GF-D8 (cell line): Measurements from ENCODE around the gene GFOD1.
"Not testable (repeated sequence)": the region's sequence is repeated elsewhere in the genome, so short reads cannot be mapped to it uniquely, and the experiment has no call there.

Experiments used
- DNase-seq: peaks from one replicate; lab custom pipeline; 2025; lab: John Stamatoyannopoulos, UW

The GFOD1 gene

DNA sequence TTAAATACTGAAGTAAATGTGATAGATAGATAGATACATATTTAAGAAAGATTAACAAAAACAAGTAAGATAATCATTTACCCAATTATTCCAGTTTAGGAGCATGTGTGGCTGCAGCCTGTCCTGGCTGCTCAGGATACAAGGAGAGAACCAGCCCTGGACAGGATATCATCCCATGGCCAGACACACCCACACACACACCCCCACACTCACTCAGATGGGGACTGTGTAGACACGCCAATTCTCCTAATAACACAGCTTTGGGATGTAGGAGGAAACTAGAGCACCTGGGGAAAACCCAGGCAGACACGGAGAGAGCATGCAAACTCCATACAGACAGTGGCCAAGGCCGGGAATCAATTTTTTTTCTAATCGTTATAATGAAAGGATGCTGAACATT lies 45.6 kb downstream of the GFOD1 start:
- DNase-seq: no peak

DNA sequence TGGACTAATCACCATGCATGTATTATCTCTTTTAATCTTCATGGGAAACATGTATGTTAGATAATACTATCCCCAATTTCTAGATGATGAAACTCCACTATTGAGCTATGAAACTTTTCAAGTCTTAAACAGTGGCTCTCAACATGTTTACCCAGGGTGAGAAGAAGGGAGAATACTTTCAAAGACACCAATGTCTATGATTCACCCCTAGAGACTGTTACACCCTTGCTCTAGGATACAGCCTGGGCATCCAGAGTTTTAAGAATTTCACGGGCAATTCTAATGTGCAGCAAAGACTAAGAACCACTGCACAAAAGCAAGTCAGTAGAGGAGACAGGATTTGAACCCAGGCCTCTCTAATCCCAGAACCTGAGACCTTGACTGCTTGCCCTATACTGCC lies 47.8 kb downstream of the GFOD1 start:
- DNase-seq: no peak

DNA sequence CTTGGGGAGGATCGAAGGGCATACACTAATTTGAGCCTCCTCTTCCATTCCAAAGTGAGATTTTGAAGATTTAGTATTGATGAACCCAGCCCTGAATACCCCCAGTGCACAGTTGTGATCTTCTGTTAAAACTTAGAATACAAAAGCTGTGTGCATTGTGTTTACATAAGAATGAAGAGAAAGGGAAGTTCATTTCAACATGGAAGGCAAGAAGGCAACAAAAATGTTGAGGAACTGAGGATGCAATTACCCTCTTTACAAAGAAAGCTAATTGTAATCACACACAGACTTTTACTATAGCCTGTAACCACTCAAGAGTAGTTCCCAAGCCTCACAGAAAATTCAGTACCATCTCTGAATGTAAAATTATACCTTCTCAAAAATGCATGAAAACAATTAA lies 49.3 kb downstream of the GFOD1 start:
- DNase-seq: peak; percentile 11

DNA sequence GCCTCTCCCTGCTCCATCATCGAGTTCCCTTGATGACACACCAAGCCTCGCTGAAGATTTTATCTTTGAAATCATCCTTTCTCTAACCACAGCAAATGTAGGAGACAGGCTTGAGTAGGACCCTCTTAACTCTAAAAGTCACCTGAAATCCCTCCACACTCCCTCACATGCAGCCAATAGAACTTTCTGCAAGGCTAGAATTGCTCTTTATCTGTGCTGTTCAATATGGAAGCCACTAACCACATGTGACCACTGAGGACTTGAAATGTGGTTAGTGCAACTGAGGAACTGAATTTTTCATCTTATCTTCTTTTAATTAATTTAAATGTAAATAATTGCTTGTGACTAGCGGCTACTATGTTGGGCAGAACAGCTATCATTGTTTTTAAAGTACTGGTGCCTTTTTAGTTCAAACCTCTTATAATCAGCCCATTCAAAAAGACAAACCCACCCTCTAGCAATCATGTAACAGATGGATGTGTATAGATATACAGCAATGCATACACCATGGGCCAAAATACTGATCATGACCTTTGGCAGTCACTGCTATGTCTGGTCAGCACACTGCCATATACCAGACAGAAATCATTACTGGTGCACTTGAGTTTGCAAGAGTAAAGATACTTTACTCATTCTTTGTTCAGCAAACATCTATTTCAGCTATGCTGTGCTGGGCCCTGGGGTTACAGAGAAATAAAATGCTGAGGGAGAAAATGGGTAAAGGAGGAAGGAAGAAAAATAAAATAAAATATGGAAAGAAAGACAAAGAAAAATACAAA lies 50.0 kb downstream of the GFOD1 start:
- DNase-seq: no peak

DNA sequence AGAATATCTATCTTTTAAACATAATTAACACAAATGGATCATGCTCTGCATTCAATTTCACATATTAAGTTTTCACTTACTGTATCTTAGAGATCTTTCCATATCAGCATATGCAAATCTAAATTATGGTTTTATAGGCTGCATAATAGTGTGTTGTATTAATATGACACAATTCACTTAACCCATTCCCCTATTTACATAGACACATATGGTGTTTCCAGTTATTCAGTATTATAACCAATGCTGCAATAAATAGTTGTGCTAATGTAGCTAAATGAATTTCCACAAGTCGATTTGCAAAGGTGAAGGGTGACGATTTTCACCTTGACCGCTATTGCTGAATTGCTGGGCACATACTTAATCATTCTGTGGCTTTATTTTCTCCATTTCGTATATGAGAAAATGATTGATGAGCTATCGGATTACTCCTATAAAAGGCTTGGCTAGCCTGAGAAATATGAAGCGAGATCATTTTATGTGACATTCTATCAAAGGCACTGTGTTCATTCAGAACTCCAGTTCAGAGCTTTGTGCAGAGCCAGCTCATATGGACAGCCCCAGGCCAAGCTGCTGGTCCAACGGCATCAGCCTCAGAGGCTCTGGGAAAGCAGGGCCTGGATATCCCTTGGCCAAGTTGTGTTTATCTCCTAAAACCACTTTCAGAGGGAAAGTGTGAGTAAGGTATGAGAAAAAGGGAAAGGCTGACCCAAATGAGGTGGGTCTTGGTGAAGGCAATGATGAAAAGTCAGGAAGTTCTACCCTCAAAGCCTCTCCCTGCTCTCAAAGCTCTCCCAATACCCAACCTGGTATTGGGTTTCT lies 50.8 kb downstream of the GFOD1 start:
- DNase-seq: no peak

DNA sequence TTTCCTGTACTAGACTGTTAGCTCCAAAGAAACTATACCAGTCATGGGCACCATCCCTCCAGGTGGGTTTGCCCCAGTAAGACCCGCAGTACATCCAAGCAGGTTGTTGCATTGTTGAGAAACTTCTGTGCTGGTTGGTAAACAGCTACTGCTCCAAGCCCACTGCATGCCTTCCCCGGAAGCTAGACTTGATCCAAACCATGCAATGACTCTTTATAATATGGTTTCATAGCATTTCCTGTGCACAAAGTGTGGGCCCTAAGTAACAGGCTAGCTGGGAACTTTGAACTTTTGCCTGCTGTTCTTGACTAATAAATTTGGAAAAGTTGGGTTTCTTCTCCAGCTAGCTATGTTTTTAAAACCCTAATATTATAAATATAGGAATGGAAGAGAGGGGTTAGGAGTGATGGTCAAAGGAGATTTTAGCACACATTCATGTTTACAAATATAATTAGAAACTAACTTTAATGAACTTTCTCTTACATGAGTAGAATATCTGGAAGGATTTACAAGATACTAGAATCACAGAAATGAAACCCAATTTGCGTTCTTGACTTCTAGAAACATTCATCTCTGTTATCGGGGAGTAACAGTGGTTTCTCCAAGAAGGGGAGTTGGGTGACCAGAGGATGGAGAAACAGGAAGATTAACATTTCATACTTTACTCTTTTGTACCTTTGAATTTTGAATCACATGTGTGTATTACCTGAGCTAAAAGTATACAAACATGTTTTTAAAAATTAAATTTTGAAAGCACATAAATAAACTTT lies 51.7 kb downstream of the GFOD1 start:
- no peak for DNase-seq

DNA sequence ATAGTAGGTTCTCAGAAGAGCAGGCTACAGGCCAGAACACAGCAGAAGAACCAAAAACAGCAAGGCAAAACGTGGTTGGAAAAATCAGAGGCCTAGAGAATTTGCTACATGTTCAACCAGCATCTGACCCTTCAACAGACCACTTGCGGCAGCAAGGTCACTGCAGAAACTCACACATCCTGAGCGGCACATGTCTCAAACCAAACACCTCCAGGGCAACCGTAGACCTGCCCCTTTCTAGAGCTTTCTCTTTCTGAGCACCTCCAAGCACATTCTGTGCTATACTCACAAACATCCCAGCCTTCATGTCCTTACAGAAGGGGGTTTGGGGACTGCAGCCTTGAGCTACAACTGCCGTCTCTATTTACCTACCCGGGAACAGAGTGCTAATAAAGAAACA lies 52.6 kb downstream of the GFOD1 start:
- DNase-seq: no peak

DNA sequence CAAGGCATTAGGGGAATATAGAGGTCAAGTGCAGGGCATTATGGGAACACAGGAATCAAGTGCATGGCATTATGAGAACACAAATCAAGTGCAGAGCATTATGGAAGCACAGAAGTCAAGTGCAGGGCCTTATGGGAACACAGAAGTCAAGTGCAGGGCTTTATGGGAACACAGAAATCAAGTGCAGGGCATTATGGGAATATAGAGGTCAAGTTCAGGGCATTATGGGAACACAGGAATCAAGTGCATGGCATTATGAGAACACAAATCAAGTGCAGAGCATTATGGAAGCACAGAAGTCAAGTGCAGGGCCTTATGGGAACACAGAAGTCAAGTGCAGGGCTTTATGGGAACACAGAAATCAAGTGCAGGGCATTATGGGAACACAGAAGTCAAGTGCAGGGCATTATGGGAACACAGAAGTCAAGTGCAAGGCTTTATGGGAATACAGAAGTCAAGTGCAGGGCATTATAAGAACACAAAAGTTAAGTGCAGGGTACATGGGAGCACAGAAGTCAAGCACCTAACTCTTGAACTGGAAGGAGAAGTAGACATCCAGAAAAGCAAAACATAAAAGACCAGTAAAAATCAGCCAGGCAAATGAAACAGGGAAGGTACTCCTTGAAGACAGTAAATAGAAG lies 53.1 kb downstream of the GFOD1 start:
- not testable (repeated sequence) for DNase-seq

DNA sequence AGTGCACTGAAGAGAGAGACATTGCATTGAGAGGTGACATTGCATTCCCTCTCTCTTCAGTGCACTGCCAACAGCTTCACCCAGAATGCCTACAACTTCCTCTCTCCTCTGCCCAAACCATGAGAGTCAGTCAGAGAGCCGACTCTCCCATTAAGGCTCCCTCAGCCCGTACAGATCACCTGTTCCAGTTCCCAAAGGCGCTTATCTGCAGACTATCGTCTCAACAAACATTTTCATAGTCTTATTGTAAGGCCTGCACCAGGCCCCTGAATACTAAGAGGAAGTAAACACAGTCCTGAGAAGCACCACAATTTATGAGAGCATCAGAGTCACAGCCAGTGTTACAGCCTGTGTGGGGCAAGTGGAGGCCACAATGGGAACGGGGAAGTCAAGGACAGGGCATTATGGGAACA lies 53.7 kb downstream of the GFOD1 start:
- DNase-seq: peak; percentile 72

DNA sequence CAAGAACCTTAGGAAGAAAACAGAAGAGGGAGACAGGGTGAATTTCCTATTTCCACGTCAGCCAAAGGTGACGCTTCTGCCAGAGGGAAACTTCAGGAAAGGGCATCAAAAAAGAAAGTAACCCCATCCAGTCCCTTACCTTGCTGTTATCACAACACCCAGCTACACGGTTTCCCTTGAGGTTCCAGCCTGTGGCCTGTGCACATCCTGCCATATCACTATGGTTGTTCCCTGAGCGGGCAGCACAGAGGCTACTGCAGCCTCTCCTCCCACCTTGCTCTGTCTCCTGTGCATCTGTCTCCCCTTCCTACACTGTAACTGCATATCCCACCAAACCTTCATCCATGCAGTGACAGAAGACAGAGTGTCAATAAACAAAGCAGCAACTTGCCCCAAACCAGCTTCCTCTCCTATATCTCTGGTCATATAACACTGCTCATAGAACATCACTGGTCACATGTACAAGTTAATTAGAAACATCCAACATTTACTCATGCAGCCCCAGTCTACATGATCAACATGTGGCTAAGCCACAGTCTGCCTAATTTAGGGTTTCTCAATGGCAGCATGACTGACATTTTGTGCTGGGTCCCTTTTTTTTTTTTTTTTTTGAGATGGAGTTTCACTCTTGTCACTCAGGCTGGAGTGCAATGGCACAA lies 54.7 kb downstream of the GFOD1 start:
- DNase-seq: no peak

DNA sequence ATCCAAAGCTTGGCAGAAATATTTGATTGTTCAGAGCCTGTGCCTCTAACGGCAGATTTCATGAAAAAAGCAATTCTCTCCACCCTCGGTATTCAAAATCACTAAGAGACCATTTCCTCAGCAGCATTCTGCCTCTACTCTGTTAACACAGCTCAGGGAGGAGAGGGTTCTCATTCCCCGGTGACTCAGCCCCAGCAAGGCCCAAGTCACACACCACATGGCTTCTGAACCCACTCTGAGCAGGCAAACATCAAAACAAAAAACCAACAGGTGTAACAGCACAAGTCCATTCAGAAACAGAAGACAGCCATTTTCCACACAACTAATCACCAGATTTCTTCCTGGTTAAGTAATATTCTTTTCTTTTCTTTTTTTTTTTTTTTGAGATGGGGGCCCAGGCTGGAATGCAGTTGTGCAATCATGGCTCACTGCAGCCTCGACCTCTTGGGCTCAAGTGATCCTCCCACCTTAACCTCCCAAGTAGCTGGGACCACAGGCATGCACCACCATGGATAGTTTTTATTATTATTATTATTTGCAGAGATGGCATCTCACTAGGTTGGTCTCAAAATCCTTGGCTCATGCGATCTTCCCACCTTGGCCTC lies 55.4 kb downstream of the GFOD1 start:
- DNase-seq: no peak

DNA sequence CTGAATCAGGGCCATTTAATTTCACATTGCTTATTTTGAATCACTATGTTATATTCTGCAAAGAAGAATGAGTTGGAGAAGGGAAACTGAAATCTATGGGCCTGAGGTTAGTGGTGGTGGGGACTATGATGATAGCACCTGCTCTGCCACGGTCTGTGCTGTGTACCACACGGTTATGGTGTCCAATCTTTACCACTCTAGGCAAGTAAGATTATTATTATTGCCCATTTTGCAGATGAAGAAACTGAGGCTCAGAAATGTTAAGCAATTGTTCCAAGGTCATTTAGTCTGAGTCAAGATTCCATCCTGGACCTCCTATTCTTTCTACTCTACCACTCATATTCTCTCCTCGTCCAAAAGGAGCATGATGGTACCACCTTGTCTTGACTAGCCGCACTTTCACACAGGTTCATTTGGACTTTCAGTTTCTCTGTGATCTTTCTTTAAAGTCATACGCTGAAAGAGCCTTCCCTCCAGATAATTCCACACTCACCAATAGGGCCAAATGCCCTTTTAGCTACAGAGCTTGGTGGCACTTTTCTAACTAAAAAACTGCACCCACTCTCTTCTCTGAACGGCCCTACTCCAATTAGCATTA lies 56.2 kb downstream of the GFOD1 start:
- DNase-seq: no peak

DNA sequence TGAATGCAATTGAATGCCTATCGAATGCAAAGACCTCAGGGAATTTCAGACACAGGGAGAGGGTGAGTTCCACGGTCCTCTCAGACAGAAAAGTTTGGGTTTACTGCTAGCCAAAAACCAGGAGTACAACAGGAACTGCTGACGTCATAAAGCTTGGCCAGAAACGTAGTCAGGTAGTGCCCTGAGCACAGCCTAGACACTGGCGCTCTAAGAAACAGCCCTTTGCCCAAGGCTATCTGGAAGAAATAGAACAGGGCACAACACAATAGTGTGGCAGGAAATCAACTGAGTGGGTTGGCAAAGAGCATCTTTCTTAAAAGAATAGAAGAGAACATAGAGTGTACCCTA lies 58.0 kb downstream of the GFOD1 start:
- DNase-seq: no peak

DNA sequence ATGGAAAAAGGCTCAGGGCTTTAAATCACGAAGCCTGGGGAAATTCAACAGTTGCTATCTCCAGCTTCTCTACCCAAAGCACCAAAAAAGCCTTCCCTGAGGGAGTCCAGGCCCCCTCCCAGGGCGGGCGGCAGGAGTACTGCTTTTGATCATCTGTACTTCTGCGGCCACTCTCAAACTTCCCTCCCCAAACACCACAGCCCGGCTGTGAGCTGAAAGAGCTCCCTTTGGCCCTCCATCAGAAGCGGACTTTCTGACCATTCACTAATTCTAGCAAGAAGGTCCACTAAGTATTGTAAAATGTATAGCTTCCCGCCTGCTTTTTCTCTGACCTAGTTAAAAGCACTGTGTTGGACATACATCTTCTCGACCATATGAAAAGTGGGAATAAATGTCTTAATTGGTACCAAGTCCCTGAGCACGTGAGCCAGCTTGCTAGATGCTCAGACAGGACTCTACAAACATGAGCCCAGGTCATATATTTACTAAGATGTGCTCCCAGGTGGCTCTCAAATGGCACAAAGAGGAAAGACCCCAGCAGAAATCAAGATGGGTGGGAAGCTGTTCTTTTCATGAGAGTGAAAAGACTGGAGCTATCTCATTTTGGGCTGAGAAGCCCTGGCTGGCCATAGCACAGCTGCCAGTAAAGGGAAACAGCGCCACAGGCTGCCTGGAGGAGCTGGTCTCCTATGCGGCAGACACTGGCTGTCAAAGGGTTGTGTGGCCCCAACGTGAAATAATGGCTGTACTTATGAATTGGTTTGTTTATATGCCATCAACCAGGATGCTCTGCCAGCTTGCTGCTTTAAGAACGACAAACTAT lies 58.6 kb downstream of the GFOD1 start:
- peak; percentile 44 for DNase-seq

DNA sequence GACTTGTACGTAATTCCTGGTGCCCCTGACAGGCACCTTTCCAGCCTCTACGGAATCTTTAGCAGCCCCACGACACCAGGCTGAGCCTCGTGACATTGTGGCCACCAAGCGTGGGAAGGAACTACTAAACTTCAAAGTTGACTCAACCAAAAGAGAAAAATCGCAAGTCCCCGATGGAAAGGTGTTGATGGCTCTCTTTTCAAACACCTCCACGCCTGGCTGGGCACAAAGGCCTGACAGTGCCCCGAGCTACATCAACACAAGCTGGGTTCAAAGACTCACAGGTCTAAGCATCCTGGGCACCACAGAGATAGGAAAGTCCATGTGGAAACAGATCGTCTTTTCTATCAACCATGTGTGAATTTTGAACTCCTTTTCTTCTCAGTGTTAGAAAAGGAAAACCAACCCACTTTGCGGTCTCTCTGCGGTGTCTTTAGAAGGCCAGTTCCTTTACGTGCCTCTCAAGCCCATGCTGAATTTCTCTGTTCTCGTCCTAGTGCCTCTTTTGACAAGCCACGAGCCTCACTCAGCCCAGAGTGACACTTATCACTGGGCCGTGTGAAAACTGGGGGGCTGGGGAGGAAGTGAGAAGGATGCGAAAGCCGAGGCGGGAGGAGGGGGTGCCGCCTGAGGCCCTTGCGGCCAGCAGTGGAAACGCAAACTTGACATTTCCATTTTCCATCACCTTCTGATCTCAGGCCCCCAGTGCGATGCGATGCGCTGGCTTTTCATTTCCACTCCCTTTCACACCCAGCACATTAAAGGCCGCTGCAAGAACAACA lies 59.4 kb downstream of the GFOD1 start:
- peak; percentile 63 for DNase-seq

DNA sequence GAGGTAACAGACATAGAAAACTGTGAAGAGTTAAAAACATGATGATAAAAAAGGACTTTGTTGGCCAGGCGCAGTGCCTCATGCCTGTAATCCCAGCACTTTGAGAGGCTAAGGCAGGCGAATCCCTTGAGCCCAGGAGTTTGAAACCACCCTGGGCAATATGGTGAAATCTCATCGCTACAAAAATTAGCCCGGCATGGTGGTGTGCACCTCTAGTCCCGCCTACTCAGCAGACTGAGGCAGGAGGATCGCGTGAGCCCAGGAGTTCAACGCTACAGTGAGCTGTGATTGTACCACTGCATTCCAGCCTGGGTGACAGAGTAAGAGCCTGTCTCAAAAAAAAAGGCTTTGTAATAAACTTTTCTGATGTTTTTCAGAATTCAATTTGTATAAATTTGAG lies 60.1 kb downstream of the GFOD1 start:
- no peak for DNase-seq

DNA sequence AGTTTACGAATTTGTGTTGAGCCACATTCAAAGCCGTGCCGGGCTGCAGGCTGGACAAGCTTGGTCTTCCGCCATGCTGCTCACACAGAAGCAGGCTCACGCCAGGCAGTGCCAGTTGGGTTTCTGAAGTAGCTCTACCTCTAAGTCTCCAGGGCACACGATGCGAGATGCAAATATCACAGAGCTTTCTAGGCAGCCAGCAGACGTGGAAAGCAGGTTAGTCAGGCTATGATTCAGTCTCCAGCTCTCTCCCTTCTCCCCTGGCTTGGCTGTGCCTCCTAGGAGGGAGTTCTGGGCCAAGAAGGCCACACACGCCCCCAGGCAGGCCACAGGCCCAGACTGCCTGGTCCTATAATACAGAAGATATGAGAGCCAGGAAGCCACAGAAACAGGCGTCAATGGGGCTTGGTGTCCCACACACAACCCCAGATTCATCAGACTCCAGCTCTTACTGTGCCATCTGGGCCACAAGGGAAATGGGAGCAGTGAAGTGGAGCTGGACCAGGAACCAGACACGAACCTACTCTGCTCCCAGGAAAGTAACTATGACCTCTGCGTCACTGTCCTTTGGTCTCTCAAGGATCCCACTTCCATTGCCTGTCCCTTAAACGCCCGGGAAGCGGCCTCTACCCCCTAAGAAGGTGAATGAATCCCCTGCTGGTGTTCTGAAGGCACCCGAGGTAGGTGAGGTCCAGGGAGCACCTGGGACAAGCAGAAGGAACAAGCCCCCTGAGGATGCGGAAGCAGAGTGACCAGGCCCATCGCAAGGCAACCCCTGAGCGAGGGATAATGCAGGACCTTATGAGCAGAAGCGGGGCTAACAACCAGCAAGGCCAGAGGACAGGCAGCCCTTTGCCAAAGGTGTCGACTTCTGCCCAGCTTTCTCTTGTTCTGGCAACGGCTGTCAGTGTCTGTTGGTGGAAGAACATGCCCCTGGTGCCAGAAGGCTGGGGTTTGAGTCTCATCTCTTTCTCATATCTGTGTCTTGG lies 61.2 kb downstream of the GFOD1 start:
- no peak for DNase-seq

DNA sequence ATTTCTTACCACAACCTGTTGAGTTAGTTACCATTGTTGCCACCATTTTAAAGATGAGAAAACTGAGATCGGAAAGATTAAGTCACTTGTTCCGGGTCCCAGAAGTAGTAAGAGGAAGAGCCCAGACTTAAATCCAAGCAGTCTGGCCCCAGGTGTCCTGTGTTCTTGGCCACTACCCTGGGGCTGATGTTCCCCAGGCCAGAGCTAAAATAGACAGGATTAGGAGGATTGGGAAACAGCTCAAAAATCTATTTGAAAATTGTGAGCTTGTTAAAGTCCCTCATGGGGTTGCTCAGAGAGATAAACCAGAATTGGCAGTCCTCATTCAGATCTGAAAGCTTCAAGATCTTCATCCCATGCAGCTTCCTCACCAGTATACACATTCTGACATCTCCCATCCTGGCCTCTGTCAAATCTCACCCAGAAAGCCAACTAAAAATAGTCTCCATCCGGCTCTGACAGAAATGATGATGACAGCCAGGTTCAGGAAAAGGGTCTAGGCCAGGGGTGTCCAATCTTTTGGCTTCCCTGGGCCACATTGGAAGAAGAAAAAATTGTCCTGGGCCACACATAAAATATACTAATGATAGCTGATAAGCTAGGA lies 62.0 kb downstream of the GFOD1 start:
- DNase-seq: no peak
